LNCAP (cell line): ENCODE measurements around the gene KCNQ5.

Experiments used
- TF ChIP-seq, protein P1 (sequence below): fragments of 450-650 bp; IDR thresholded peaks from 2 replicates; pipeline ENCODE4 v1.5.1; 2017; ENCODE audit warnings: mild to moderate bottlenecking

KCNQ5 gene

DNA sequence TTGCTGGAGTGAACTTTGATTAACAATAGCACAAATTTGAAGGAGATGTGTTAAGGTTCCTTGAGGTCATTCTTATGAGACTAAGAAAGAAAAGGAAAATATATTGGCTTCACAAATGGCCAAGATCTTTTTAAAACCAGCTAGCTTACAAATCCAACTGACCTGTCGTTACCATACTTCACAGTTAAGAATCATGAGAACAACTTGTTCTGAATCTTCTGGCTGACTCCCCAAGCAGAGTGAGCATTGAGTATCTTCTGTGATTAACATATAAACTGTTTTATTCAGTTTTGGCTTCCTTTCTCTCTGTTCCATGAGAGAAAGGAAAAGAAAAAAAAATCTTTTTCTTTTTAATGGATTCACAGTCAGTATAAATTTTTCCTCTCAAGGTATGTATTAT, 326.3 kb downstream of the KCNQ5 start:
- TF ChIP-seq, protein P1, sequence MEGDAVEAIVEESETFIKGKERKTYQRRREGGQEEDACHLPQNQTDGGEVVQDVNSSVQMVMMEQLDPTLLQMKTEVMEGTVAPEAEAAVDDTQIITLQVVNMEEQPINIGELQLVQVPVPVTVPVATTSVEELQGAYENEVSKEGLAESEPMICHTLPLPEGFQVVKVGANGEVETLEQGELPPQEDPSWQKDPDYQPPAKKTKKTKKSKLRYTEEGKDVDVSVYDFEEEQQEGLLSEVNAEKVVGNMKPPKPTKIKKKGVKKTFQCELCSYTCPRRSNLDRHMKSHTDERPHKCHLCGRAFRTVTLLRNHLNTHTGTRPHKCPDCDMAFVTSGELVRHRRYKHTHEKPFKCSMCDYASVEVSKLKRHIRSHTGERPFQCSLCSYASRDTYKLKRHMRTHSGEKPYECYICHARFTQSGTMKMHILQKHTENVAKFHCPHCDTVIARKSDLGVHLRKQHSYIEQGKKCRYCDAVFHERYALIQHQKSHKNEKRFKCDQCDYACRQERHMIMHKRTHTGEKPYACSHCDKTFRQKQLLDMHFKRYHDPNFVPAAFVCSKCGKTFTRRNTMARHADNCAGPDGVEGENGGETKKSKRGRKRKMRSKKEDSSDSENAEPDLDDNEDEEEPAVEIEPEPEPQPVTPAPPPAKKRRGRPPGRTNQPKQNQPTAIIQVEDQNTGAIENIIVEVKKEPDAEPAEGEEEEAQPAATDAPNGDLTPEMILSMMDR = no peak

DNA sequence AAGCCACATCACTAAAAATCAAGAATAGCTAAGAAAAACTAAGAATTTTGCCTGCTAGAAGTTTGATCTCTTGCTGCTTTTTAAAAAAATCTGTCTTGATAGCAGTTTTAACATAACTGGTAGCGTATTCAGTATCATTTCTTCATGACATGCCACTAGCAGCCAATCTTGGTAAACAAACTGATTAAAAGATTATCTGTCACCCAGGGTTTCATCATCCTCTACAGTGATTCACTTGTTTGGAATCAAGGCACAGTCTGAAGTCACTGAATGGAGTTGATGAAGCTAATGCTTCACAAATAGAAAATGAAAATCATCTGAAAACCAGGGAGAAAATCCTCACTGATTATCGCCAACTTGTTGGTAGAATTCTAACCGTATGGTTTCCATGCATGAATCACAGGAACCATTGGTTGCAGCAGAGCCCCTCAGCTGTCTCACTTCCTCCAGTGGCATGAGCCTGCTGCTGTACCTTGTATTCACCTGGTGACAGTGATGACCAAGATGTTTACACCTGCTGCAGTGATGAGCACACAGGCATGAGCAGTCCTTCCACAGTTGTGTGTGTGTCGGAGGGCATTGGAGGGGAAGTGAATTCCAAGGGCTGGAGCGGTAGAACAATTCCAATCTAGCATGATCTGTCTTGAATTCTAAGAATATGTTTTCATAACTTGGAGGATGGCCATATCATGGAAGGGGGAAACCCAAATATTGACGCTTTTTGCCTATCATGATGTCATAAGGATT, 328.4 kb downstream of the KCNQ5 start:
- TF ChIP-seq, protein P1 = no peak

DNA sequence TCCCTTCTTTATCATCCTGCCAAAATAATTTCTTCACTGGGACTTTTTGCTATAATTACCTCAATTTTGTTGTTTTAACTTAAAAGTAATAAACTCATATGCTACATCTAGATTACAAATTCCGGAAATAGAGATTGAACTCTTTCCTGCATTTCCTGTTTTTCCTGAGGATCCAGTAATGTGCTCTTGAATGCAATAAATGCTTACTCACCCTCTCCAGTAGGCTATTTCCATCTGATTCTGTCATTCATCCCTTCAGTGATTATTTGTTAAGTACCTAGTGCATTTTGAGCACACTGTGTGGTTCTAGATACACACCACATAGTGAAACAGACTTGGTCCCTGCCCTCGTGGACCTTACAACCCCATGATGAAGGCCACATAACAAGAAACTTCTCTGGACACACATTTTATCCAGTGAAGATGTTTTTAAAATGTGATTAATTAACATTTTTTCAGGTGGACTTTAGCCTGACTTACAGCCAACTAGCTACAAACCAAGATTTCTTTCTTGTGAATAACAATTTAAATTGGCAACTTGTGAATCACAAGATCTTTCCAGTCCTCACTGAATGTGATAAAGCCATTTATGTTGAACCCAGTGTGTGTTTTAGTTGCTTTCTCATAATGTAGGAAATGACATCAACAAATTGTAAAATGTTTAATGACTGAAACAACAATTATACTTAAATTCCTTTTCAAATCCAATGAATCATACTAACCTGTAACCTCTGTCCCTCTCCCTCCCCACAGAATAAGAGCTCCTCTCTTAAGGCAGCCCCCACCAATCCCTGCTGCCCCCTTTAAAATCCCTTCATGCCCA, 331.2 kb downstream of the KCNQ5 start:
- TF ChIP-seq, protein P1 = no peak

DNA sequence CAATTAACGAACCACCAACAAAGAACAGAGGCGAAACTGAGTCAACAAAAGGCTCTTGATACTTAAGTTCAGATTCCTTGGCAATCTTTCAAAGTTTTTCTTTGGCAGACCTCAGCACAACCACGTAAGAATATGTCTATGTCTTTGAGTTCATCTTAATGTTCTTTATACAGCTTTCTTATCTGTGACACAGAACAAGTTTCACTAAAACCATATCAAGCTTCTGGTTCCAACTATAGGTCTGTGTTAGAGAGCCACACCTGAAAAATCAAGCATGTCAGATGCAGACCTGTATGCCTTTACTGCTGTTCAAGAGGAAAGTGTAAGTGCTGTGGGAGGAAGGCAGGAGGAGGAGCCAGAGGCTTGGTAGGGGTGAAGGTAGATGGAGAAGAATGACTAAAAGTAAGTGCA, 332.1 kb downstream of the KCNQ5 start:
- TF ChIP-seq, protein P1 = no peak

DNA sequence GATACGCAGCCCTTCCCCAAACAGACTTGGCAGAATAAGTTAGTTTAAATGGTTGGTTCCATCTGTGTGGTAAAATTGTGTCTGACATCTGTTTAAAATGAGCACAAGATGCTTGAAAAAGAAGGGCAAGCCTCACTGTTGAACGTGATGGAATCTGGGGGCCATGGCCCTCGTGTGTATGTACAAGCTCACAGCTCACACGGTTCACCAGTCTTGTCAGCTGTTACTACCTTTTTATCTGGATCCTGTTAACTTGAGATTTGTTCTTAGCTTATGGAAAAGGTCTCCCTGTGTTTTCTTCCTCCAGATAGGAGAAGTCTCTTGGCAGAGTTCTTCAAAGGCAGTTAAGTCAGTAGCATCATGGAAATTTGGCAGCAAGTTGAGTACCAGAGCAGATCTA, 332.9 kb downstream of the KCNQ5 start:
- TF ChIP-seq, protein P1 = no peak

DNA sequence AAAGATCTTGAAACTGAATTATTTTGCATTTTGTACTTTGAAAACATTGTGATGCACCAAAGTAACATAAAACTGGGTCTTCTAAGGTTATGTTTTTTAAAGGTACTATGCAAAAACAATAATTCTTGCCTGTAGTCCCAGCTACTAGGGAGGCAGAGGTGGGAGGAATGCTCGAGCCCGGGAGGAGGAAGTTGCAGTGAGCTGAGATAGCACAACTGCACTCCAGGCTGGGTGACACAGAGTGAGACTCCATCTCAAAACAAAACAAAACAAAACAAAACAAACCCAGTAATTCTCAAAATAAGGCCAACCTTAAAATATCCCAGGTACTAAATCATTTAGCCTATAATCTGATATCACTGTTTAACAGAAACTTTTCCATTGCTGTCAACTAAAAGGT, 333.8 kb downstream of the KCNQ5 start:
- TF ChIP-seq, protein P1 = no peak

DNA sequence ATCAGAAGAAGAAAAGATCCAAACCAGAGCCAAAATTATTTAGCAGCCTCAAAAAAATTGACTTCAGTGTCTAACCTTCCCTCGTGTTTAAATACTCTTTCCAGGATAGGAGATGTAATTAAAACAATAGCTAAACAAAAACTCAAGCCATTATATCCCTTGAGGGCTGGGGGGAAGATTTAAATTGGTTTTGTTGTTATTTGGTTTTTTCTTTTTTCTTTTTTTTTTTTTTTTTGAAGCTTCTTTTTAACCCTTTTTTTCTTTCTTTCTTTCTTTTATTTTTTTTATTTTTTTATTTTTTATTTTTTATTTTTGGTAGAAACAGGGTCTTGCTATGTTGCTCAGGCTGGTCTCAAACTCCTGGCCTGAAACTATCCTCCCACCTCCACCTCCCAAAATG, 334.4 kb downstream of the KCNQ5 start:
- TF ChIP-seq, protein P1 = no peak
